GM10847 (cell line): ENCODE data around the gene N4BP3.

Experiments used
- POLR2A ChIP-seq: IDR thresholded peaks from 2 replicates; pipeline ENCODE4 v1.6.1; 2011; ENCODE audit not compliant: insufficient read length; ENCODE audit errors: extremely low read depth

The N4BP3 gene

GRCh38 chr5:178126556-178126955, 13.2 kb downstream of the N4BP3 start:
- TF ChIP-seq POLR2A: no peak

- TF ChIP-seq POLR2A: no peak
Observed at GRCh38 chr5:178129296-178129695, 16.0 kb downstream of the N4BP3 start.

GRCh38 chr5:178130576-178131445, 17.5 kb downstream of the N4BP3 start, which contains the start of gene RMND5B:
RMND5B (plus strand) TSS chr5:178131014; CDS start chr5:178138120, 7,106 bp downstream.
- TF ChIP-seq POLR2A: peak; percentile 82

- no peak for TF ChIP-seq POLR2A
Observed at GRCh38 chr5:178131446-178131996, 18.2 kb downstream of the N4BP3 start.

- no peak for TF ChIP-seq POLR2A
Observed at GRCh38 chr5:178136990-178137389, 23.7 kb downstream of the N4BP3 start.

- no peak for TF ChIP-seq POLR2A
Observed at GRCh38 chr5:178137991-178138390, 24.7 kb downstream of the N4BP3 start.

- TF ChIP-seq POLR2A: no peak
Observed at GRCh38 chr5:178141550-178141949, 28.2 kb downstream of the N4BP3 start.

- no peak for TF ChIP-seq POLR2A
Observed at GRCh38 chr5:178142642-178143041, 29.3 kb downstream of the N4BP3 start.

GRCh38 chr5:178143246-178143645, 29.9 kb downstream of the N4BP3 start:
- no peak for TF ChIP-seq POLR2A

GRCh38 chr5:178143901-178144300, 30.6 kb downstream of the N4BP3 start:
- no peak for TF ChIP-seq POLR2A

GRCh38 chr5:178145965-178146820, 32.9 kb downstream of the N4BP3 start:
- no peak for TF ChIP-seq POLR2A

GRCh38 chr5:178147406-178147805, 34.1 kb downstream of the N4BP3 start:
- TF ChIP-seq POLR2A: no peak

GRCh38 chr5:178149199-178149932, 36.0 kb downstream of the N4BP3 start:
- no peak for TF ChIP-seq POLR2A

GRCh38 chr5:178150977-178151734, 37.8 kb downstream of the N4BP3 start:
- no peak for TF ChIP-seq POLR2A
